Muscle layer of duodenum (tissue), 2 donors: ENCODE results near the gene VGF.

Source experiments
- H3K27ac ChIP-seq: one replicate; pipeline ENCODE4 v1.7.0; 2013; ENCODE audit warnings: mild to moderate bottlenecking, low read length
- H3K27me3 ChIP-seq: one replicate; pipeline ENCODE4 v1.7.0; 2013; ENCODE audit warnings: low read depth, mild to moderate bottlenecking, control low read depth, low read length
- H3K36me3 ChIP-seq, 2 donors: one replicate each; pipeline ENCODE4 v1.7.0; 2013; ENCODE audit warnings: low read length in 2 of 2, control low read depth in 1 of 2, mild to moderate bottlenecking in 1 of 2; ENCODE audit not compliant: insufficient read depth in 2 of 2, control insufficient read depth in 1 of 2
- H3K4me1 ChIP-seq, 2 donors: one replicate each; pipeline ENCODE4 v1.7.0; 2013; ENCODE audit warnings: low read length in 2 of 2, mild to moderate bottlenecking in 2 of 2, control low read depth in 1 of 2, moderate library complexity in 1 of 2; ENCODE audit not compliant: insufficient read depth in 2 of 2, control insufficient read depth in 1 of 2
- H3K4me3 ChIP-seq, 2 donors: one replicate each; pipeline ENCODE4 v1.7.0; 2013; ENCODE audit warnings: low read length in 2 of 2, low read depth in 1 of 2, mild to moderate bottlenecking in 1 of 2
- H3K9me3 ChIP-seq, 2 donors: one replicate each; pipeline ENCODE4 v1.7.0; 2013; ENCODE audit warnings: low read length in 2 of 2, control low read depth in 1 of 2, mild to moderate bottlenecking in 1 of 2; ENCODE audit not compliant: control insufficient read depth in 1 of 2
- donor health status: healthy.

VGF gene

DNA sequence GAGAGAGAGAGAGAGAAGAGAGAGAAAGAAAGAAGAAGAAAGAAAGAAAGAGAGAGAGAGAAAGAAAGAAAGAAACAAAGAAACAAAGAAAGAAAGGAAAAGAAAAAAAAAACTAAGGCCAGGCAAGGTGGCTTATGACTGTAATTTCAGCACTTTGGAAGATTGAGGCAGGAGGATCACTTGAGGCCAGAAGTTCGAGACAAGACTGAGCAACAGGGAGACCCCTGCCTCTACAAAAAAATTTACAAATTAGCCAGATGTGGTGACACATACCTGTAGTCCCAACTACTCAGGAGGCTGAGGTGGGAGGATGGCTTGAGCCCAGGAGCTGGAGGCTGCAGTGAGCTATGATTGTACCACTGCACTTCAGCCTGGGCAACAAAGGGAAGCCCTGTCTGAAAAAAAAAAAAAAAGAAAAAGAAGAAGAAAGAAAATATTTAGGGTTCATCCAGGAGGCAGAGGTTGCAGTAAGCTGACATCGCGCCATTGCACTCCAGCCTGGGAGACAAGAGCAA, 35.7 kb downstream of the VGF start:
- Histone ChIP-seq H3K27me3 (no peaks in the 10 kb centered on the region), H3K4me3 (no peak overlapping the region), H3K4me1 (peaks cover 3 to 21% of the 10 kb centered on the region in 2 donors)

DNA sequence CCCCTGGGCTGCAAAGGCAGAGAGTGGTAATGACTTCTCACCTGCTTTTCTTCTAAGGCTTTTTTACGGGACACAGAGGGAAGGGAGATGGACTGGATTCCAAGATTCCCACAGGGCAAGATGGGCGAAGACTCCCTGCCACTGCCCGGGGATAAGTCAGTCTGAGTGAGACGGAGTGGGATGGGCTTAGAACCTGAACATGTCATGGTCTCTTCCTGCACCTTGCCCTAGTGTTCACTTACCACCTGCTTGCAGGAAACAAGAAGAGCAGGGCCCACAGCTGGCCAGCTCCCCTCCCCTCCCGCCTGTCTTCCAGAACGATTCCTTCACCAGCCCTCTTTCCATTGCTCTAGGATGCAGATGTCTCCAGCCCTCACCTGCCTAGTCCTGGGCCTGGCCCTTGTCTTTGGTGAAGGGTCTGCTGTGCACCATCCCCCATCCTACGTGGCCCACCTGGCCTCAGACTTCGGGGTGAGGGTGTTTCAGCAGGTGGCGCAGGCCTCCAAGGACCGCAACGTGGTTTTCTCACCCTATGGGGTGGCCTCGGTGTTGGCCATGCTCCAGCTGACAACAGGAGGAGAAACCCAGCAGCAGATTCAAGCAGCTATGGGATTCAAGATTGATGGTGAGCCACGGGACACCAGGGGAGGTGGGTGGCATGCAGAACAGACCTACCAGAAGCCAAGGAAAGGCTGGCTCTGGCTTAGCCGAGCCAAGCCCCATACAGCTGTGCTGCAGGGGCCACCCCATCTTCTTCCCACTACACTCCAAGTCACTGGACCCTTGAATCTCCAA, 37.1 kb downstream of the VGF start:
- Histone ChIP-seq H3K9me3 (no peaks in the 10 kb centered on the region), H3K36me3 (no peaks in the 10 kb centered on the region), H3K27me3 (no peaks in the 10 kb centered on the region), H3K4me3 (peak overlapping the region in 1 of 2 donors; percentile 26), H3K4me1 (peaks cover 3 to 24% of the 10 kb centered on the region in 2 donors), H3K27ac (no peak overlapping the region)

More for the DNA sequence above, 35.7 kb downstream of the VGF start:
- H3K9me3 ChIP-seq = no peaks in the 10 kb centered on the region
- peaks cover 0 to 3% of the 10 kb centered on the region in 2 donors for H3K36me3 ChIP-seq
- no peak overlapping the region for H3K27ac ChIP-seq

DNA sequence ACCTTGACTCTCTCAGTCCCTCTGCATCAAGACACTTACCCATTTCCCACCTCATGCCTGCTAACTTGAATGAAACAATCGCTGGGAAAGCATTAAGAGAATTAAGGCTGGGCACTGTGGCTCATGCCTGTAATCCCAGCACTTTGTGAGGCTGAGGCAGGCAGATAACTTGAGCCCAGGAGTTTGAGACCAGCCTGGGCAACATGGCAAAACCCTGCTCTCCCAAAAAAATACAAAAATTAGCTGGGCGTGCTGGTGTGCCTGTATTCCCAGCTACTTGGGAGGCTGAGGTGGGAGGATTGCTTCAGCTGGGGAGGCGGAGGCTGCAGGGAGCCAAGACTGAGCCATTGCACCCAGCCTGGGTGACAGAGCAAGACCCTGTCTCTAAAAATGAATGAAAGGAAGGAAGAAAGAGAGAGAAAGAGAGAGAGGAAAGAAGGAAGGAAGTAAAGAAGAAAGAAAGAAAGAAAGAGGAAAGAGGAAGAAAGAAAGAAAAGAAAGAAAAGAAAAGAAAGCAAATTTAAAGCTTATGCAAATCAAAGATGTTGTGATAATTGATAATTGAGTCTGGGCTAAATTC, 37.8 kb downstream of the VGF start:
- no peaks in the 10 kb centered on the region for H3K36me3 ChIP-seq
- H3K9me3 ChIP-seq = no peaks in the 10 kb centered on the region
- H3K27ac ChIP-seq = no peak overlapping the region
- H3K4me1 ChIP-seq = peaks cover 3 to 31% of the 10 kb centered on the region in 2 donors
- peak overlapping the region; percentile 40 to 60 for H3K4me3 ChIP-seq
- H3K27me3 ChIP-seq = no peaks in the 10 kb centered on the region

- Histone ChIP-seq H3K9me3 (no peaks in the 10 kb centered on the region), H3K4me3 (peak within 1 kb of the TSS; percentile 40 to 60), H3K27ac (peak within 1 kb of the TSS; percentile 65), H3K36me3 (no peaks in the 10 kb centered on the region), H3K4me1 (peaks cover 3 to 32% of the 10 kb centered on the region in 2 donors), H3K27me3 (no peaks in the 10 kb centered on the region)
These were observed 38.5 kb downstream of the VGF start, which contains the start of gene SERPINE1 for GRCh38 chr7:101126651-101127459. SERPINE1 (plus strand) TSS chr7:101127104; CDS start chr7:101128394, 1,290 bp downstream.

DNA sequence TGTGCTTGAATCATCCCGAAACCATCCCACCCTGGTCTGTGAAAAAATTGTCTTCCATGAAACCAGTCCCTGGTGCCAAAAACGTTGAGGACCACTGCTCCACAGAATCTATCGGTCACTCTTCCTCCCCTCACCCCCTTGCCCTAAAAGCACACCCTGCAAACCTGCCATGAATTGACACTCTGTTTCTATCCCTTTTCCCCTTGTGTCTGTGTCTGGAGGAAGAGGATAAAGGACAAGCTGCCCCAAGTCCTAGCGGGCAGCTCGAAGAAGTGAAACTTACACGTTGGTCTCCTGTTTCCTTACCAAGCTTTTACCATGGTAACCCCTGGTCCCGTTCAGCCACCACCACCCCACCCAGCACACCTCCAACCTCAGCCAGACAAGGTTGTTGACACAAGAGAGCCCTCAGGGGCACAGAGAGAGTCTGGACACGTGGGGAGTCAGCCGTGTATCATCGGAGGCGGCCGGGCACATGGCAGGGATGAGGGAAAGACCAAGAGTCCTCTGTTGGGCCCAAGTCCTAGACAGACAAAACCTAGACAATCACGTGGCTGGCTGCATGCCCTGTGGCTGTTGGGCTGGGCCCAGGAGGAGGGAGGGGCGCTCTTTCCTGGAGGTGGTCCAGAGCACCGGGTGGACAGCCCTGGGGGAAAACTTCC, 39.2 kb downstream of the VGF start:
- Histone ChIP-seq H3K36me3 (no peaks in the 10 kb centered on the region), H3K27me3 (no peaks in the 10 kb centered on the region), H3K27ac (peak overlapping the region; percentile 65), H3K9me3 (no peaks in the 10 kb centered on the region), H3K4me3 (peak overlapping the region; percentile 40 to 60), H3K4me1 (peaks cover 3 to 32% of the 10 kb centered on the region in 2 donors)

DNA sequence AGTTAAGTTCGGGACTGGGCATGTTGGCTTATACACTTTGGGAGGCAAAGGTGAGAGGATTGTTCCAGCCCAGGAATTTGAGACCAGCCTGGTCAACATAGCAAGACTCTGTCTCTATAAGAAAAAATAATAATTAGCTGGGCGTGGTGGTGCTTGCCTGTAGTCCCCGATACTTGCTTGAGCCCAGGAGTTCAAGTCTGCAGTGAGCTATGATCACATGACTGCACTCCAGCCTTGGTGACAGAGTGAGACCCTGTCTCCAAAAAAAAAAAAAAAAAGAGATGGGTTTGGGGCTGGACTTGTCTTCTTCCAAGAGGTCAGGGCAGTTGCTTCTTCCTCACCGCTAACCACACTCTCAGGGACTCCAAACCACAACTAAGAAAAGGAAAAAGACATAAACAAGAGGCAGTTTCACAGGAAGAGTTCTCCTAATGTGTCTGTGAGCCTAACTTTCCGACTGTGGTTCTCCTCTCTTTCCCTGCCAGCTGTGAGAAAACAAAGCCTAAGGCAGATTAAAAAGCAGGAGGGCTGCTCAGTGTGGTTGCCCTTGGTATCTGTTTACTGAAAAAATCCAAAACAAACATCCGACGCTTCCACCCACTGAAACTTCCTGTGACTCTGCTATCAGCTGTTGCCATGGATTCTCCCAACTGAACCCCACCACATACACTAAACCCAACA, 40.9 kb downstream of the VGF start:
- Histone ChIP-seq H3K9me3 (no peaks in the 10 kb centered on the region), H3K36me3 (no peaks in the 10 kb centered on the region), H3K4me1 (peaks cover 3 to 32% of the 10 kb centered on the region in 2 donors), H3K27ac (peak overlapping the region; percentile 2), H3K4me3 (no peak overlapping the region), H3K27me3 (no peaks in the 10 kb centered on the region)

GRCh38 chr7:101123703-101124068, 41.7 kb downstream of the VGF start:
- no peak overlapping the region for H3K4me3 ChIP-seq
- no peaks in the 10 kb centered on the region for H3K27me3 ChIP-seq
- no peaks in the 10 kb centered on the region for H3K9me3 ChIP-seq
- H3K36me3 ChIP-seq = no peaks in the 10 kb centered on the region
- H3K27ac ChIP-seq = no peak overlapping the region
- peaks cover 3 to 32% of the 10 kb centered on the region in 2 donors for H3K4me1 ChIP-seq

DNA sequence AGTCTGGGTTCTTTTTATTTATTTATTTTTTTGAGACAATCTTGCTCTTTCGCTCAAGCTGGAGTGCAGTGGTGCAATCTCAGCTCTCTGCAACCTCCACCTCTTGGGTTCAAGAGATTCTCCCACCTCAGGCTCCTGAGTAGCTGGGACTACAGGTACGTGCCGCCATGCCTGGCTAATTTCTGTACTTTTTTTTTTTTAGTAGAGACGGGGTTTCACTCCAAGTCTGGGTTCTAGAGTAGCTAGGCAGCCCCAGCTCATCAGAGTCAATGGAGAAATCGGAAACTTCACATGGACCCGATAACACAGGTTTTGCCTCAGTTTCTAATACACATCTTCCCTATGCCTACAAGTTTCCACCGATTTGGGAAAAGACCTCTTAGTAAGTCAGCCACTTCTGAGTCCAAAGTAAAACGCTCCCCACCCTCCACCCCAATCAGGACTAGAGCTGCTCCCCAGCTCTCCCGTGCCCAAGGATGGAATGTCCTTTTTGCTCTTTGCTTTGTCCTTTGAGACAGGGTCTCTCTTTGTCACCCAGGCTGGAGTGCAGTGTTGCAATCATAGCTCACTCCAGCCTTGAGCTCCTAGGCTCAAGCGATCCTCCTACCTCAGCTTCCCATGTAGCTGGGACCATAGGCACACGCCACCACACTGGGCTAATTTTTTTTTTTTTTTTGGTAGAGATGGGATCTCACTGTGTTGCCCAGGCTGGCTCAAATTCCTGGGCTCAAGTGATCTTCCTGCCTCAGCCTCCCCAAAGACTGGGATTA, 42.3 kb downstream of the VGF start:
- H3K4me3 ChIP-seq = peak overlapping the region in 1 of 2 donors; percentile 47

DNA sequence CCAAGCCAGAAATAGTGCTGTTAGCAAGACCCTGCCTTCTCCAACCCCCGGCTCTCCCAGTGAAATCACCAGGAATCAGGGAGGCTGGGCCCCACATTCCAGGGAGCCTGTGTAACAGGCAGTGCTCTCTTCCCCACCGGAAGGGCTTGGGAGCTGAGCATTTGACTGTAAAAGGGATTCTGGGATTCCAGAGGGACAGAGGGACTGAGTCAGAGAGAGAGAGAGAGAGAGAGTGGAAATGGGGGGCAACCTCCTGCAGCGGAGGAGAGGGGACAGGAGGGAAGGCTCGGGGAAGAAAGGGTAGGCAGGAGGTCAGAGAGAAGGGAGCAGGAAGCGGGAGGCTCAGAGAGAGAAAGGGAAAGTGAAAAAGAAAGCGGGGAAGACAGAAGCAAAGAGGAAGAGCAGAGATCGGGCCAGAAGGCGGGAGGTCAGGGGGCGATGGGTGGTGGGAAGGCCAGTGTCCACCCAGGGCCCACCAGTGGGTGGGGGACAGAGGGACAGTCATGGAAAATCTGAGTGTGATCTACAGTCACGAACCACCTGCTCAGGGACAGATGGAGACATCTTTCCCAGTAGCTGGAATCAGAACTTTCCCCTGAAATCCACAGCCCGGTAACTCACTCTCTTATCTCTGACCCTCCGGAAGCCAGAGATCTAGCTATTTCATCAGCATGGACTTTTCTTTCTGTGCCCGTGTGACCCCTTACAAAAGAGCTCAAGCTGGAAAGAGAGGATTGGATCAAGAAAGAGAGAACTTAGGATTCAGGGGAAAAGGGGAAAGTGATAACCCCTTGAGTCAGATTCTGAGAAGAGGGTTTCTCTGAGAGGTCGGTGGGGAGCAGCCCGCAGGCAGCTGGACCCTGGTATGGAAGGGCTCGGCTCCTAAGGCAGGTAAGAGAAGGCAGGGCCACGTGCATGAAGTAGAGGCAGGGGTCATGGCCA, 43.1 kb downstream of the VGF start:
- Histone ChIP-seq H3K27ac (peak overlapping the region; percentile 97), H3K9me3 (no peaks in the 10 kb centered on the region), H3K4me1 (peaks cover 1 to 24% of the 10 kb centered on the region in 2 donors), H3K27me3 (no peaks in the 10 kb centered on the region), H3K4me3 (peak overlapping the region; percentile 47 to 64), H3K36me3 (no peaks in the 10 kb centered on the region)

More for the DNA sequence above, 42.3 kb downstream of the VGF start:
- H3K9me3 ChIP-seq = no peaks in the 10 kb centered on the region
- H3K27ac ChIP-seq = peak overlapping the region; percentile 97
- H3K27me3 ChIP-seq = no peaks in the 10 kb centered on the region
- H3K4me1 ChIP-seq = peaks cover 3 to 32% of the 10 kb centered on the region in 2 donors
- no peaks in the 10 kb centered on the region for H3K36me3 ChIP-seq
